GM19023 (cell line): ENCODE measurements around the gene OR11A1.

Experiments
- ATAC-seq: cut with Tn5 transposase; IDR thresholded peaks from one replicate; pipeline ENCODE4 v1.9.1; 2021; ENCODE audit warnings: mild to moderate bottlenecking, moderate library complexity; ENCODE audit not compliant: unreplicated experiment

The OR11A1 gene

GRCh38 chr6:29399525-29399924 lies 57.3 kb downstream of the OR11A1 start:
- ATAC-seq: no peak

- ATAC-seq: no peak
Observed at GRCh38 chr6:29395331-29395730, 61.5 kb downstream of the OR11A1 start, which contains the start of gene OR12D2. OR12D2 (plus strand) TSS chr6:29395631; CDS start chr6:29396700, 1,069 bp downstream.

- ATAC-seq: no peak
Observed at GRCh38 chr6:29388533-29388932, 68.3 kb downstream of the OR11A1 start.

GRCh38 chr6:29376003-29376402 lies 80.9 kb downstream of the OR11A1 start:
- ATAC-seq: no peak
